Loucy (cell line): ENCODE data around the gene SUFU.

Source experiments
- H2AFZ ChIP-seq: fragments of 200-600 bp; sonication (generic); 2 replicates; pipeline ENCODE4 v1.6.0; 2016; ENCODE audit warnings: antibody characterized with exemption, mild to moderate bottlenecking, low read length, moderate library complexity
- H3F3A ChIP-seq: fragments of 200-600 bp; 2 replicates; pipeline ENCODE4 v1.6.0; 2016; ENCODE audit warnings: antibody characterized with exemption, low read depth, mild to moderate bottlenecking
- H3K27me3 ChIP-seq: fragments of 200-600 bp; sonication (generic); 2 replicates; pipeline ENCODE4 v1.6.1; 2014; ENCODE audit warnings: low read length, mild to moderate bottlenecking; ENCODE audit not compliant: insufficient read depth, poor library complexity, severe bottlenecking
- H3K36me3 ChIP-seq: fragments of 200-600 bp; sonication (generic); 2 replicates; pipeline ENCODE4 v1.6.1; 2016; ENCODE audit warnings: low read length; ENCODE audit not compliant: insufficient read depth
- H3K4me1 ChIP-seq: fragments of 200-600 bp; sonication (generic); 2 replicates; pipeline ENCODE4 v1.5.1; 2014; ENCODE audit warnings: low read length, mild to moderate bottlenecking; ENCODE audit not compliant: insufficient read depth, poor library complexity, severe bottlenecking
- H3K4me2 ChIP-seq: fragments of 200-600 bp; sonication (generic); 2 replicates; pipeline ENCODE4 v1.6.0; 2014; ENCODE audit warnings: antibody characterized with exemption, low read length, low read depth, mild to moderate bottlenecking; ENCODE audit not compliant: poor library complexity, severe bottlenecking
- H3K4me3 ChIP-seq: fragments of 200-600 bp; sonication (generic); 2 replicates; pipeline ENCODE4 v1.5.1; 2014; ENCODE audit warnings: low read length, mild to moderate bottlenecking, mixed read lengths; ENCODE audit not compliant: poor library complexity, severe bottlenecking
- H3K79me2 ChIP-seq: fragments of 200-600 bp; sonication (generic); 2 replicates; pipeline ENCODE4 v1.6.1; 2014; ENCODE audit warnings: low read length; ENCODE audit not compliant: insufficient read depth
- H3K9ac ChIP-seq: fragments of 200-600 bp; sonication (generic); 2 replicates; pipeline ENCODE4 v1.6.0; 2014; ENCODE audit warnings: mild to moderate bottlenecking, low read depth, low read length, moderate library complexity; ENCODE audit not compliant: poor library complexity, severe bottlenecking
- H3K9me2 ChIP-seq: fragments of 200-600 bp; sonication (generic); replicated peaks from 2 replicates; pipeline ENCODE4 v1.6.1; 2016; ENCODE audit warnings: low read depth, low read length, mixed read lengths
- H3K9me3 ChIP-seq: fragments of 200-600 bp; sonication (generic); 2 replicates; pipeline ENCODE4 v1.6.1; 2014; ENCODE audit warnings: mild to moderate bottlenecking, antibody characterized with exemption, low read length, low read depth; ENCODE audit not compliant: insufficient read depth
- H4K20me1 ChIP-seq: fragments of 200-600 bp; sonication (generic); 2 replicates; pipeline ENCODE4 v1.6.0; 2014; ENCODE audit warnings: antibody characterized with exemption, low read length, mild to moderate bottlenecking; ENCODE audit not compliant: insufficient read depth, poor library complexity, severe bottlenecking
- CTCF ChIP-seq: fragments of 200-600 bp; sonication (generic); conservative IDR thresholded peaks from 2 replicates; pipeline ENCODE4 v1.5.1; 2014; ENCODE audit warnings: mild to moderate bottlenecking, antibody characterized with exemption, low read length
- EZH2phosphoT487 ChIP-seq: fragments of 200-600 bp; IDR thresholded peaks from 2 replicates; pipeline ENCODE4 v1.6.1; 2018; ENCODE audit warnings: antibody characterized with exemption, mild to moderate bottlenecking, moderate library complexity, borderline replicate concordance

The SUFU gene

GRCh38 chr10:102633848-102634247 lies 130.1 kb downstream of the SUFU start:
- peak overlapping the region; percentile 40 for H3K4me3 ChIP-seq
- TF ChIP-seq EZH2phosphoT487: no peak
- TF ChIP-seq CTCF: no peak
- H3K9me3 ChIP-seq: no peaks in the 10 kb centered on the region
- H3K4me1 ChIP-seq: peaks cover 54% of the 10 kb centered on the region
- H3K9me2 ChIP-seq: no peaks in the 10 kb centered on the region
- H3K79me2 ChIP-seq: no peaks in the 10 kb centered on the region
- H3K4me2 ChIP-seq: peak overlapping the region; percentile 59
- no peaks in the 10 kb centered on the region for H4K20me1 ChIP-seq
- no peak overlapping the region for H2AFZ ChIP-seq
- no peaks in the 10 kb centered on the region for H3K27me3 ChIP-seq
- H3K36me3 ChIP-seq: peaks cover 6% of the 10 kb centered on the region; the same call in 1 of the 2 replicates
- 0 out of 2 replicates have a peak, but pooled peaks cover 7% of the 10 kb centered on the region for H3F3A ChIP-seq
- H3K9ac ChIP-seq: peak overlapping the region; percentile 56

GRCh38 chr10:102634686-102635085 lies 130.9 kb downstream of the SUFU start:
- Histone ChIP-seq H3K27me3 (no peaks in the 10 kb centered on the region), H3K4me3 (peak overlapping the region; percentile 31), H2AFZ (no peak overlapping the region), H3K36me3 (peaks cover 6% of the 10 kb centered on the region; the same call in 1 of the 2 replicates), H3K9ac (peak overlapping the region; percentile 56), H3K9me3 (no peaks in the 10 kb centered on the region), H3F3A (0 out of 2 replicates have a peak, but pooled peaks cover 9% of the 10 kb centered on the region), H4K20me1 (no peaks in the 10 kb centered on the region), H3K4me1 (peaks cover 51% of the 10 kb centered on the region), H3K9me2 (no peaks in the 10 kb centered on the region), H3K79me2 (no peaks in the 10 kb centered on the region), H3K4me2 (peak overlapping the region; percentile 59)
- TF ChIP-seq CTCF: no peak
- TF ChIP-seq EZH2phosphoT487: no peak

GRCh38 chr10:102635377-102635776 lies 131.6 kb downstream of the SUFU start:
- Histone ChIP-seq H3K9ac (peak overlapping the region; percentile 56), H3F3A (0 out of 2 replicates have a peak, but pooled peaks cover 14% of the 10 kb centered on the region), H3K4me2 (peak overlapping the region; percentile 59), H2AFZ (no peak overlapping the region), H3K4me3 (peak overlapping the region; percentile 31), H3K36me3 (peaks cover 1% of the 10 kb centered on the region; the same call in 1 of the 2 replicates), H3K27me3 (no peaks in the 10 kb centered on the region), H4K20me1 (no peaks in the 10 kb centered on the region), H3K9me2 (no peaks in the 10 kb centered on the region), H3K4me1 (peaks cover 49% of the 10 kb centered on the region), H3K9me3 (no peaks in the 10 kb centered on the region), H3K79me2 (no peaks in the 10 kb centered on the region)
- TF ChIP-seq EZH2phosphoT487 (no peak), CTCF (no peak)
